HL-60/S4 treated with phorbol 12-myristate 13-acetate at 8.2 ng/mL for 4 days and 3 days (cell line): Measurements from ENCODE around the gene CCNQ.

Experiments used
- in situ Hi-C: fragments of 300-500 bp; cut with MboI; formaldehyde crosslinking; loops from 2 replicates; pipeline ENCODE4 v1.15.0; 2022; ENCODE audit warnings: low sequenced_read_pairs

The CCNQ gene

DNA sequence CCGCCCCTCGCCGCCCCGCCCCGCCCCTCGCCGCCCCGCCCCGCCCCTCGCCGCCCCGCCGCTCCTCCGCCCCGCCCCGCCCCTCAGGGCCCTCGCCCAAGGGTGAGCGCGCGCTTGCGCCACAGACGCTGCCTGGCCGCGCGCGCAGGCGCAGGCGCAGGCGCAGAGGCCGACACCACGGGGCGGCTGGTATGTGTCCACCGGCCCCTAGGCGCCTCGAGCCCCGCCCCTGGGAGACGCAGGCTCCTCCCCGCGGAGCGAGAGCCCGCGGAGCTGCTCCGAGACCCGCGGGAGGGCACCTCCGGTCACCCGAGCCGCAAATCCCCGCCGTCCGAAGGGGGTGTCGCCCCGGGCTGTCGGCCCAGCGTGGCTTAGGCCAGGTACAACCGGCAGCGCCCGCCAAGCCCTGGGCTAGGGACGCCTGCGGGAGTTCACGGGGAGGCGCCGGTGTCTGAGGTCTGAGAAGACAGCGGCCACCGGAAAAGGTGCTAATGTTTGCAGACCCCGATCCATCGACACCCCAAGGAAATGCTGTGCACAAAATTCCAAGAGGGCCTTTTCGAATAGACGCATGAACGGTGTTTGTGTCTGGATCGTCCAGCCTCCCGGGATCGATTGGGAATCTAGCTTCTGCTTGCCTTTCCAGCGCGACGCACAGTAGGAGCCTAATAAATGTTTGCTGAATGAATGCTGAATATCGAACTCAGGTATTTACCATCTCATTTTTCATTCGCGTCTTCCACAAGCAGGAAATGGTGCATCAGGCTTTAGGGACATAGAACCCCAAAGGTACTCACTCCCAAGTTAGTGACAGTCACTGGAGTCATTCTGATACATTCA, 473 bp upstream of the CCNQ start:
- in situ Hi-C loops: no loop called here

DNA sequence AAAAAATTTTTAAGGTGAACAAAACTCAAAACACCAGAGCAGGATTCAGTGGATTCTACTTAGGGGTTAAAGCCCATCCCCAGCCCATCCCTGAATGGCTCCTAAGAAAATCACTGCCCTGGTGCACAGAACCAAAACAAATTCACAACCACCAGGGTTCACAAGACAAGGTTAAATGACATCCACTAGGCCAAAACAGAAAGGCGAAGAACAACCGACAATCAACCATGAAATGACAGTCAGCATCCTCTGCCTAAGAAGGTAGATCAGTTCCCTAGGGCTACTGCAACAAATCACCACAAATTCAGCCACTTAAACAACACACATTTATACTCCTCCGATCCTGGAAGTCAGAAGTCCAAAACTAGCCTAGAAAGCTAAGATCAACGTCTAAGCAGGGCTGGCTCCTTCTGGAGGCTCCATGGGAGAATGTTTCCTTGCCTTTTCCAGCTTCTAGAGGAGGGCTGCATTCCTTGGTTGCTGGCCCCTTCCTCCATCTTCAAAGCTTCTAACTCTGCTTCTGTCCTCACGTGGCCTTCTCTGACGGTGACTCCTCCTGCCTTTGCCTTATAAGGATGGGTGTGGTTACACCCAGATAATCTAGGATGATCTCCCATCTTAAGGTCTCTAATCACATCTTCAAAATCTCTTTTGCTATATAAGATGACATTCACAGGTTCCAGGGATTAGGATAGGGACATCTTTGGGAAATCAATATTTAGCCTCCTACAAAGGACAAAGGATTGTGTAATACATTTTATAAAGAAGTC, 1.8 kb downstream of the CCNQ start:
- in situ Hi-C loops: no loop called here

DNA sequence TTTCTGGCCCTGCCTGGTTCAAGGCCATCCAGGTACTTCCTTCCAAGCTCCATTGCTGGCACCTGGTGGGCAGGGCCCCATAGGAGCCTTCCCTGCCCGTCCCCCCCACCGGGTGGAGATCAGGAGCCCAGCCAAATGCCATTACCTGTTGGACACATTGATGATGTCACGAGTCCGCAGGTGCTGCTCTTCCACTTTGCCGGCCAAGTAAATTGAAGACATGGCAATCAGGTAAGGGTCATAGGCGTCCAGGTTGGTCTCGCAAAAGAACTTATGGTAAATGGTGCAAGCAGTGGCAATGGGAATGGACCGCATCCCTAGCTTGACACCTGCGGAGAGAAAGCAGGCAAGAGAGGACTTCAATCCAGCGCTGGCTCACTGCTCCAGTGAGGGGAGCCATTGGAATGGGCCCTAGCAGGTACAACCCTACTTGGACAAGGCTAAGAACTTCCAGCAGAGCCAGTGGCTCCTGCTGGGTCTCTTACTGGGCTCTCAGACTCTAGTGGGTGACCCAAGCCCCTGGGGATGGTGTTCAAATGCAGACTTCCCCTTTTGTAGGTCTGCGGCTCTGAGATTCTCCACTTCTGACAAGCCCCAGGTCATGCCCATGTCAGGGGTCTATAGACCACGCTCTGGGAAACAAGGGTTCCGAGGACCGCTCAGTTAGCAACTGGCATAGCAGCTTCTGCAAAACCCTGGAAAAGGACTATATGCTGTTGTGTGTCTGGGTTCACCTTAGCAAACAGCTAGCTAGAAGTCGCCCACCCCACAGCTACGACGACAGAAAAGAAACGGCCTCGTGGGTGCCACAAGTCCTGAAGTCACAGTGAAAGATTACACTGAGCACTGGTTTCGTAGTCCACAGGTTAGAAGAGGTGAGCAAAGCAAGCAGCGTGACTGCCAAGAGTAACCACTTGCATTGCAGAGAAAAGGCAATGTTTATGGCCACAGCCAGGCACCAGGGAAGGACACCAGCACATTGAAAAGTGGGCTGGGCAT, 2.8 kb downstream of the CCNQ start:
- in situ Hi-C loops: no loop called here

DNA sequence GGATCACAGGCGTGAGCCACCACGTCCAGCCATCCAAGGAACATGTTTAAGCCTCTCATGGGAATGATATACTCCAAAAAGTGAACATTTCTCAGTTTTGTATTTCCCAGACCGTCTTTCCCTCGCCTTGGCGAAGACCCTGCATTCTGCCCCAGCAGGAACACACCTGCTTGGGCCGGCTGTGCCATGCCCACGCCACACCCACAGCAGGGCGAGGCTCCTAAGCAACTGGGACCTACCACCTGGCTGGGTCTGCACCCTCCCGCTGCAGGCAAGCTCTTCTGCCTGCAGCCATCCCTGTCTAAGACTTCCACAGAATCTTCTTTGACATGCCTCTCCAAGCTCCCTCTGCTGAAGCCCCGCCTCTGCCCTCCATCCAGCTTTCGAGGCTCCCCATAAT, 3.6 kb downstream of the CCNQ start:
- in situ Hi-C loops: no loop called here

DNA sequence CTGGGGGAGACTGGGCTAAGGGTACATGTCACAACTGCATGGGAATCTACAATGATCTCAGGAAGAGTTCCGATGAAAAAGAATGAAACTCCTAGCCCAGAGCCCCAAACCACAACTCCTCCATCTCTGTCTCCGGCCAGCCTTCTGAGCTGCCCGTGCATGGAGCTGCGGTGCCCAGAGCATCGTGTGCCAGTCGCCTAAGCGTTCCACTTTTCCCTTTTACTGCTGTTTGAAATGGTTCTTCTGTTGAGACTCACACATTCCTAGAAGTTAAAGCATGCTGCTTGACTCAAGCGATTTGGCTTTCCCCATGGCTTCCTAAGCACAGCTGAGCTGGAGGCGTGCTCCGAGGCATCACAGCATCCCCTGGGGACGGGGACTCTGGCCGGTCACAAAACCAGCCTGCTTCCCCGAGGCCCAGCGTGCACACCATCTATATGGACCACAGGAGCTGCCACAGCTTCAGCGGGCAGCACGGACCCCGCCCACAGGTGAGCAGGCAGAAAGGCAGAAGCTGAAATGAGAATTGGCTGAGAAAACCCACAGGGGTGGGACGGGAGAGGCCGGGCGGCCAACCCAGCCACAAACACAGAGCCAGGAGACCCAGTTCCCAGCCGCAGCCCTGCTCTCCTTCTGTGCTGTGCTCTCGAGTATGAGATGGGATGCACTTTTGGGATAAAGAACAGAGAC, 5.0 kb downstream of the CCNQ start:
- in situ Hi-C loops: no loop called here

DNA sequence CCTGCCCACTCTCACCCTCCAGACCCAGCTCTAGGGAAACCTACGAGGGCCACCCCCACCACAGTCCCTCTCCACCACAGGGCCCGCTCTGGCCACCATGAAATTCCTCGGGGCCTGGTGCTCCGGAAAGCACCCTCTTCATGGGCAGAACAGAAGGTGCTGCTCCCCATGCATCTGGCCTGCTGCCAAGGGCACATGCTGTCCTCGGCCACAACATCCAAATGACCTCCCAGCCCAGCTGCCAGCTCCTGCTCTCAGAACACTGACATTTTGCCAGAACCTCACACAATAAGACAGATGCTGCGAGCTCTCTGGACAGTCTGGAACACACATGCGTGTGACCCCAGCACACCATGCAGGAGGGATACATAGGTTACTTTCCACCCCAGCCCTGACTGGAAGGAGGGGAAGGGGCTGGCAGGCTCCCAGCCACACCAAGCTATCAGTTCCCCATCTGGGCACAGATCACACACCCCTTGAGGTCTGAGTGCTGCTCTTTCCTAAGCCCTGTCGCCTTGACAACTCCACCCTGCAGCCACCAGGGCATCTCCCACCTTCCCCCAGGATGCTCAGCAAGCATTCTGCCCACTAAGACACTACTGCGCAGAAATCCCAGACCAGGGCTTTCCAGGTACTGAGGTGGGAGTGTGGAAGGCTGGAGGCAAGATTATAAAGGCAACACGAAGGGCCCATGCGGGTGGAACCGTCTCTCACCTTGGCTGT, 5.8 kb downstream of the CCNQ start:
- in situ Hi-C loops: no loop called here

DNA sequence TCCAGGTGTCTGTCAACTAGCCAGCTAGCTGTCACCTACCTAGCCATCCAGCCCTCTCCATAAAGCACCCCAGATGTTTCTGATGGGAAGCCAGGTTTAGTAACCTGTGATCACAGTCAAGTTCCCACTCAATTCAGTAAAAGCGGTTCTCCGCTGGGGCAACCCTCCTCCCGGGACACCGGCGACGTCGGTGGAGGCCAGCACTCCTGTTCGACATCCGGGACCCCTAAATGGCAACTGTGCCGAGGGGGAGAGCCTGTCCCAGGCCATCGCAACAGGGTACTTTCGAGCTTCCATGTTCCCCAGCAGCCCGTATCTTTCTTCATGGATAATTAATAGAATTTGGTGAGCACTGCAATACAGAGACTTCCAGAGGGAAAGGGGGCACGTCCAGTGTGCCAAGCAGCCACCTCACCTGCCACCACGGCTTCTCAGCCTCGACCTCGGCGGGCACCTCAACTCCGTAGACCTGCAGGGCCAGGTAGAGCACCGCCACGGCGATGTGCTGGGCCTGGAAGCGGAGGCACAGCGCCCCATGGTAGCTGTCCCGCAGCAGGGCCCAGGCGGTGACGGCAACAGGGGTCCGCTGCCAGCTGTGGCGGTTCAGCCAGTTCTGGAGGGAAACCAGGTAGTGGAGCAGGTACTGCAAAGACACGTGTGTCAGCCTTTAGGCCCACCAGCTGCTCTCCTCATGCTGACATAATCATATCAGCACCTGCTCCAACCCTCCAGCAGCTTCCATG, 6.7 kb downstream of the CCNQ start:
- in situ Hi-C loops: no loop called here

DNA sequence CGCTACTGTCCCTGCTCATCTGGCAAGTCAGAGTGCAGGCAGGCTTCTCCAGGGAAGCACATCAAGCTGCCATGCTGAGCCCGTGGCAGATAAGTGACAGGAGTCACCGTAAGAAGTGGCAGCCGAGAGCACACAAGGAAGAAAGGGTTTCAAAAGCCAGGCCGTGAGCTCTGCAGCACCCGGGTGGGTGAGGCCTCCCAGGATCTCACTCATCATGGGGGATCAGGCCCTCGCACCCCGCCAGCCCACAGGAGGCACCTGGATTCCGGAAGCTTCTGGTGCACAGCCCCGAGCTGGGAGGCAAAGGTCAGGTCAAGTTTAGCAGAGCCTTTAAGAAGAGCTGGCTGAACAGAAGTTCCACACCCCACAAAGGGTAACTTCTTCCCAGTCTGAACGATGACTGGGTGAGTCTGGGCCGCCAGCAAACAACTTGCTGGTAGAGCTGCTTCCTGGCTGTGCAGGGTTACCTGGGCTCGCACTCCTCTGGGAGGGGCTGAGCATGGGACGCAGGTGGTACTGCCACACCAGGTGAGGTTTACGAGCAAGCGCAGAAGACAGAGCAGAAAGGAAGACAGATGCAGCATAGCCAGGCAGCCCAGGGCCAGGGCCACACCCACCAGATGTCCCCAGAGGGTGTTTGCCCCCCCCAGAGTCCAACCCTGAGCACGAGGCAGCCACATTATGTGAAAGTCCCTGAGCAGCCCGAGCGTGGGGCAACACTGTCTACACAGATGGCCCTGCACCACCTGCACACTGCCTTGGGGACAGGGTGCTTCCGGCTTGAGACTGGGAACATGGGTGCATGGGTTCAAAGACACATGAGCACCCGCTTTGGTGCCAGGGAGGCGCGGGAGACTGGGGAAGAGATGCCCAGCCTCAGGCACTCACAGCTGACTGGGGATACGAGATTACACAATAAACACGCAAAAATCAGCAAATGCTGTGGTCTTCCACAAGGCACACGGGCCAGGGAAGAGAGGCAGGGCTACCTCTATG, 7.7 kb downstream of the CCNQ start:
- in situ Hi-C loops: no loop called here

DNA sequence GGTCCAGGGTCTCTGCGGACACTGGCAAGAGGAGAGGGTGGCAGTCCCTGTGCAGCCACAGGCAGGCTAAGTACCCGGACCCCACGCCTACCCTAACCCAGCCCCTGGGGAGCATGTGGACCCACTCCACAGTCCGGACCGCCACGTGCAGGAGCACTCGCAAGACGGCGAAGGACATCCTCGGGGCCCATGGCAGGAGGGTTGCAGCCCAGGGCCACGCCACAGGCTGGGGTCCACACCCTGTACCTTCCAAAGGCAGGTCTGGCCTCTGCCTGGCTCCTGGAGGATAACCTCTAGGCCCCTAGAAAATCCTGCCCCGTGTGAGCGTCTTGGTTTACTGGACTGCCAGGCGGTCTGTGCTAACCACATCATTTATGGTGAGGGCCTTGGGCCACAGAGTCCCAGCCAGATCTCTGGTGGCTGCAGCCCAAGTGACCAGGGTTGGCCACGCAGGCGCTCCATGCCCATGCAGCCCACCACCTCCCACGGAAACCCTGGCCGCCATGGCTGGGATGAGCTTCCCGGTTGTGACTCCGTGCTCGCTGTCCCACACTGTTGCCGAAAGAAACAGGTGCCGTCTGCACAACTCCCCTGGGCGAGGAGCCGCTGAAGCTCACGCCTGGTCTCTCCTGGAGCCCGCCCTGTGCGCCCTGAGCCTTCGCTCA, 10.0 kb downstream of the CCNQ start:
- in situ Hi-C loops: no loop called here

DNA sequence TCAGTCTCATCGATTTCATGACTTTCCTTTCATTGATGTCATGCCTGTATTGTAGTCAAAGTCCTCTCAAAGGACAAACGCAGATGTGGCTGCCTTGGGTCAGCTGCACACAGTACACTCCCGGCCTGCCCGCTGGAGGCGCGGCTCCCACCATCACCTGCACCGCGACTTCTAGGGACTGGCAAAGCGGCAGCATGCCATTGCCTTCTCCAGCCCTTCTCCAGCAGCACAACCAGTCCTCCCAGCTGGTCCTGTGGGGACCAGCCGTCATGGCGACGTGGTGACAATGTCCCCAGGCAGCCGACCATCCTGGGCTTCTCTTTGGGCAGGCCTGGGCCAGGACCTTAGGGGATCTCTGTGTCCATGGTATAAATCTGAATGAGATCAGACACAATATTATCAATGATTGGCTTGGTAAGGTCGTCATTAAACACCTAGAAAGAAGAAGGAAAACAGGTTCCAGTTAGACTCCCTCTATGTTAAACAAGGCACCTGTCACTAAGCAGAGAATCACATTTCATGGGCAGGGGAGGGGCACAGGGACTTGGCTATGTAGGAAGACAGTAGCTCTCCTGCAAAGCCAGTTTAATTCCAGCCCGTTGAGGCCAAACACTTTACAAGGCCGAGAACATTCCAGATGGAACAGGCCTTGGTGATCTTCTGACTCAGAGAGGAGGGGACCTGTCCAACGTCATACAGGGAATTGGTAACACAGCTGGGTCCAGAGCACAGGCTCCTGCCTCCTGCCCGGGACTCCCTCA, 10.7 kb downstream of the CCNQ start:
- in situ Hi-C loops: no loop called here

DNA sequence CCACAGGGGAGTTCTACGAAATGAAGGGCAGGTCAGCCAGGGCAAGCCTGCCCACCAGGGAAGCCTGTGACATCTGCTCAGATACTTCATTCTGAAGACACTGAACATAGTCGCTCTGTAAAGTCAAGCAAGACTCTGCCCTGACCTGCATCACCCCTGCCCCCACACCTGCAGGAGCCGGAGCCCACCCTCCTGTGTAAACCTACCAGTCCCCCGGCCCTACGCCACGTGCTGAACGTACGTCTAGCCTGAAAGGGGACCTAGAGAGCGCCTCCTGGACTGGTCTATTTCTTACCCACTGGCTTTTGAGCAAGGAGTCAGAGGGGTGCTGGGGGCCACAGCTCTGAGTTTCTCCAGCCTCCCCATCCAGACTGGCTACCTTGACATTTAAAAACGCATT, 11.6 kb downstream of the CCNQ start:
- in situ Hi-C loops: no loop called here

DNA sequence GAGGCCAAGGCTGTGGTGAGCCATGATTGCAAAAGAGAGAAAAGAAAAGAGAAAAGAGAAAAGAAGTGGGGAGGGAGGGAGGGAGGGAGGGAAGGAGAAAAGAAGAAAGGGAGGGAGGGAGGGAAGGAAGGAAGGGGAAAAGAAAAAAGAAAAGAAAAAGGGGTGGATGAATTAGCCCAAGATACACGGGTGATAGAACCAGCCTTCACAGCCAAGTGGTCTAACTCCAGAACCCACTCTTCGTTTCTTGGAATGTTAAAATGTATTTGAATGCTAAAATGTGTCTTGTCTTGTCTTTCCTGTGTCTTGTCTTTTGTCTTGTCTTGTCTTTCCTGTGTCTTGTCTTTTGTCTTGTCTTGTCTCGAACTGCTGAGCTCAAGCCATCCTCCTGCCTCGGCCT, 13.1 kb downstream of the CCNQ start:
- in situ Hi-C loops: no loop called here

DNA sequence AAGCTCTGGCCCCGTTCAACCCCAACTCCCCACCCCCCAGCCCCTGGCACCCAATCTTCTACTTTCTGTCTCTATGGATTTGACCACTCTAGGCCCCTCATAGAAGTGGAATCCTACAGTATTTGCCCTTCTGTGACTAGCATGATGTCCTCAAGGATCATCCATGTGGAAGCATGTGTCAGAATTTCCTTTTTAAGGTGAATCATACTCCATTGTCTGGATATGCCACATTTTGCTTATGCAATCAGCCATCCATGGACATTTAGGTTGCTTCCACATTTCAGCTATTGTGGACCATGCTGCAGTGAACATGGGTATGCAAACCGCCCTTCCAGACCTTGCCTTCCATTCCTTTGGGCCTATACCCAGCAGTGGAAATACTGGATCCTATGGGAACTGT, 15.5 kb downstream of the CCNQ start:
- in situ Hi-C loops: no loop called here

DNA sequence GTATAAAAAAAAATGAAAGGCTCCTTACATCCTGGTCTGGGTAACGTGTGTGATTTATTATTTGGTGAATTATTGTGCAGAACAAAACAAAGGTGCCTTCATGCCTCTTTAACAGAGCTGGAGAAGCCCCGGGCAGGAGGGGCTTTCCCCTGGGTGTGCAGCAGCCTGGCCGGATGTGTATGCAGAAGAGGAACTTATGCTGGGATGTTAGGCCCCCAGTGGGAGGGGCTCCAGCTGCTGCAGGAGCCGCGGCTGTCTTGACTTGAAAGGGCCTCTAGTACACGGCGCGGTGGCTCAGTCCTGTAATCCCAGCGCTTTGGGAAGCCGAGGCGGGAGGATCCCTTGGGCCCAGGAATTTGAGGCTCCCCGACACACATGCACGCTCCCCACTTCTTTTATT, 16.0 kb downstream of the CCNQ start:
- in situ Hi-C loops: no loop called here

DNA sequence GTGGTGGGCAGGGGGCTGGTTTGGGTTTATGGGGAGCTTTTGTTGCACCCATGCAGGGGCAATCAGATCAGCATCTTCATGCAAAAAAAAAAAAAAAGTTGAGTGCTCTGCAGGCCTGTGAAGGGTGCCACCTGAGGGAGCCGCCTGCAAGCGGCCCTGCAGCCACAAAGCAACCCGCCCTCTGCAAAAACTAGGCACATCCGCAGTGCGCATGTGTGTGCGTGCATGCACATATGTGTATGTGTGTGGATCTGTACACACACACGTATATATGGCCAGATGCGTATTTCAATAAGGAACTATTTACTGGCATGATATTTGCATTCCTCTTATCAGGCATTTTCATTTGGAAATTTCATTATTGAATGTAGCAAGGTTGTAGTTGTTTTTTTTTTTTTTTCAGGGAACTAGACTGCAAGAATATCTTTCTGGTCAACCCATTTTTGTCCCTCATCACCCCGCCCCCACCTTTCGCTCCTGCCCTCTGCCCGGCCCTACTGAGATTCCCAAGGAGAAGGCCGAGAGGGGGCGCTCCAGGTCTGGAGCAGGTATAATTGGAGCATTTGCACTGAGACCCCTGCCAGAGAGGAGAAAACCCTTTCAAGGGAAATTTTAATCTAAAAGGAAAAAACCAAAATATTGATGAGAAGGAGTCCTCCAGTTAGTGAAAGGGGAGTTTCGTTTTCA, 18.1 kb downstream of the CCNQ start:
- in situ Hi-C loops: no loop called here

DNA sequence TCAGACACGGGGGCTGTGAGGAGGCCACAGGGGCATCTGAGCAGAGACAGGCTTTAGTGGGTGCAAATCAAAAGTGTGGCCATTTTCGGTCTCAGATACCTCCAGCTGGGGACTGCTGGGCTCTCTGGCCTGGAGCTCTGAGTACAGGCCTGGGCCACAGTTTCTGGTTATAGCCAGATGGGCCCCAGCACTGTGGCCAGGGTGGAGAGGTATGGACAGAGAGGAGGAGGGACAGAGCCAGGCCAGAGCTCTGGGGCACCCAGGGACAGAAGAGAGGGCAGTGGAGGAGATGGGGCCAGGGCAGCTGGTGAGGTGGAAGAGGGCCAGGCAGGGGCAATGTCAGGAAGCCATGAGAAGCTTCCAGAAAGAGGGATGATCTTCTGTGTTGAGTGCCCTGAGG, 20.1 kb downstream of the CCNQ start:
- in situ Hi-C loops: no loop called here
